SK-N-MC (cell line): ENCODE data around the gene ARPP21.

Experiments used
- DNase-seq: peaks from one replicate; pipeline ENCODE4 v3.0.0-alpha.2; 2011; ENCODE audit warnings: low read depth, low spot score
- H3K27ac ChIP-seq: fragments of 200-600 bp; sonication (generic); 2 replicates; pipeline ENCODE4 v1.5.1; 2016; ENCODE audit warnings: mixed run types
- H3K36me3 ChIP-seq: fragments of 200-600 bp; sonication (generic); 2 replicates; pipeline ENCODE4 v1.6.1; 2017; ENCODE audit warnings: antibody characterized with exemption, low read length, mixed read lengths; ENCODE audit not compliant: insufficient read depth
- H3K4me3 ChIP-seq: fragments of 200-600 bp; sonication (generic); 2 replicates; pipeline ENCODE4 v1.5.1; 2016
- H3K9ac ChIP-seq: fragments of 200-600 bp; sonication (generic); 2 replicates; pipeline ENCODE4 v1.8.0; 2017; ENCODE audit warnings: mixed run types, mixed read lengths; ENCODE audit not compliant: insufficient read length
- H3K9me3 ChIP-seq: fragments of 200-600 bp; sonication (generic); 2 replicates; pipeline ENCODE4 v1.6.1; 2017; ENCODE audit warnings: low read depth, mild to moderate bottlenecking, antibody characterized with exemption, low read length, moderate library complexity, mixed read lengths
- EZH2 ChIP-seq: fragments of 200-600 bp; sonication (generic); IDR thresholded peaks from one replicate; pipeline ENCODE4 v1.6.1; 2017; ENCODE audit warnings: antibody characterized with exemption
- FOXP2 ChIP-seq: optimal IDR thresholded peaks from 2 replicates; pipeline ENCODE3; 2011; ENCODE audit warnings: mild to moderate bottlenecking, moderate library complexity; ENCODE audit not compliant: insufficient read depth; ENCODE audit errors: extremely low read length, control extremely low read depth
- POLR2AphosphoS5 ChIP-seq: IDR thresholded peaks from 2 replicates; pipeline ENCODE4 v1.6.1; 2012; ENCODE audit warnings: mild to moderate bottlenecking, low read depth, low read length, borderline replicate concordance

The ARPP21 gene

GRCh38 chr3:35665390-35666055 lies 26.2 kb downstream of the ARPP21 start:
- no peak for TF ChIP-seq POLR2AphosphoS5
- TF ChIP-seq EZH2: no peak
- TF ChIP-seq FOXP2: no peak
- no peak overlapping the region for H3K9ac ChIP-seq
- DNase-seq: no peak
- H3K36me3 ChIP-seq: no peaks in the 10 kb centered on the region
- no peak overlapping the region for H3K4me3 ChIP-seq
- H3K27ac ChIP-seq: peak overlapping the region; percentile 77
- no peaks in the 10 kb centered on the region for H3K9me3 ChIP-seq

DNA sequence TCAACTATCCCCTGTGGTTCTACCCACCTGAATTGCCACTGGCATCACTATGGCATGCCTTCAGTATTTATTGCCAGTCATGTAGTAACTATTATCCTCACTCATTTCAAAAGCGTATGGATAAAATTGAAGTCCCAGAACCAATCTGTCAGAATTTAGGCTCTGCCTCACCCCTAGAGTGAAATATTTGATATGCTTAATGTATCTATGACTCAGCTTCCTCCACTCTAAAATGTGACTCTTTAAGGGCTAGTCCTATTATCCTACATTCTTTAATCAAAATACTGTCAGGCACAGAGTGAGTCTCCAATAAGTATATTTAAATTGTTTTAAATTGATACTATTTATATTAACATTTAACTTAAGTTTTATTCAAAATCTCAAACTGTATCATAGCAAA lies 27.6 kb downstream of the ARPP21 start:
- no peaks in the 10 kb centered on the region for H3K9me3 ChIP-seq
- H3K4me3 ChIP-seq: no peak overlapping the region
- no peaks in the 10 kb centered on the region for H3K36me3 ChIP-seq
- H3K27ac ChIP-seq: no peak overlapping the region
- DNase-seq: no peak
- no peak overlapping the region for H3K9ac ChIP-seq
- TF ChIP-seq FOXP2: no peak
- TF ChIP-seq POLR2AphosphoS5: no peak
- no peak for TF ChIP-seq EZH2

DNA sequence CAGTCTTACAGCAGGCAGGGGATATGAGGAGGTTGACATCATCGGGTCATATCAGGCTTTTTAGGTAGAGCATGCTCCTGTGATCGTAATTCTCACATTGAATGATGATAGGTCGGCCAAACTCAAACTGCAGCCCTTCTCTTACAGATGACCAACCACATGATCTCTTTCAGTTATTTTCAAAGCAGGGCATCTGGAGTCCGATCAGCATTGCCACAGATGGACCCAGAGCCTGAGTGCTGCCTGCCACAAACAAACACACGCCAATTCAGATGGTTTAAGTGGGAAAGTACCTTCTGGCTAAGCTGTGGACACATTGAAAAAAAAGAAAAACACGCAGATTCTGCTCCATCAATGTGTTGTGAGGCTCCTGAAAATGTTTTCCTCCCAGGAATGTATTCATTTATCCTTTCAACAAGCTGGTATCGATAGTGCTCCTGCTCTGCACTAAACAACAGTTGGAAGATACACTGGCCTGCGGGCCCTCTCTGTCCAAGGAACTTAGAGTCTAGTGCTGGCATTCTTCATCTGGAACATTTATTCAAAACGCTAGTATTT lies 31.2 kb downstream of the ARPP21 start:
- Histone ChIP-seq H3K9ac (no peak overlapping the region), H3K36me3 (no peaks in the 10 kb centered on the region), H3K27ac (no peak overlapping the region), H3K9me3 (no peaks in the 10 kb centered on the region), H3K4me3 (no peak overlapping the region)
- TF ChIP-seq FOXP2 (no peak), EZH2 (no peak), POLR2AphosphoS5 (no peak)
- DNase-seq: no peak

DNA sequence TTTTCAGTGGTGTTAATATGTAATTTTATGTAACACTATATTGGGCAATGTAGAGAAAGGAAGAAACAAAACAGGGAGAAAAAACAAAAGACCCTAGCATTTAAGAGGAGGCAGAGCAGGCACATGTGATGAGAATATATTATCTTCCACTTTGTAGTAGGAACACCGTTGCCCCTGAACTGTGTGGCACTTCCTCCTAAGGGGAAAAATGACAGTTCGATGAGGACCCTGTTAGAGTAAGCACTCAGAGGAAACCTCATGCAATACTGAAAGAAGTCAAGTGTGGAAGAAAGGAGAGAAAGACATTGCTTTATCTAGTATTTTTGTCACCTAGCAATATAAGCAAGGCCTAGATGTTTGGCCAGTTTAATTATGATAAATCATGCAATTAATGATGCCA lies 32.2 kb downstream of the ARPP21 start:
- Histone ChIP-seq H3K9me3 (no peaks in the 10 kb centered on the region), H3K36me3 (no peaks in the 10 kb centered on the region), H3K9ac (no peak overlapping the region), H3K27ac (no peak overlapping the region; the same call in 1 of the 2 replicates), H3K4me3 (no peak overlapping the region)
- DNase-seq: no peak
- TF ChIP-seq FOXP2 (no peak), POLR2AphosphoS5 (no peak), EZH2 (no peak)

DNA sequence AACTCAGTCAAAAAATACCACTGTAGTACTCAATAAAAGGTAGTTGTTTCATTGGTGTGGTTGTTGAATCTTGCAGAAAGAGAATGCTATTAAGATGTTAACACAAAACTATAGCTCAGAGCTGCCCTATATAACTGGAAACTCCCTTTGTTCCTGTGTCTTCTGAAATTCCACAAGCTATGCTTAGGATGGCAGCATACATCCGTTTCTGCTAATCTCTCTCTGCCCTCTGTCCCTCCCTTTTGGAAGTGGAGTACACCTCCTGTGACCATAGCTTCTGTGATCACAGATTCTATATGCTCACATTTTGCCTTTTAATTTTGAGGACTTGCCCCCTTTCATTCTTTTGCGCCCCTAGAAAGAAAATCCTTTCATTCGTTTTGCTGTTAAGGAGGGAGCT lies 33.7 kb downstream of the ARPP21 start:
- no peak overlapping the region for H3K9ac ChIP-seq
- H3K27ac ChIP-seq: no peak overlapping the region
- H3K36me3 ChIP-seq: no peaks in the 10 kb centered on the region
- no peak overlapping the region for H3K4me3 ChIP-seq
- TF ChIP-seq FOXP2 (no peak), POLR2AphosphoS5 (no peak), EZH2 (no peak)
- H3K9me3 ChIP-seq: no peaks in the 10 kb centered on the region
- no peak for DNase-seq

GRCh38 chr3:35674451-35675109 lies 35.3 kb downstream of the ARPP21 start:
- TF ChIP-seq POLR2AphosphoS5: no peak
- no peak for TF ChIP-seq FOXP2
- TF ChIP-seq EZH2: no peak
- no peak for DNase-seq
- Histone ChIP-seq H3K36me3 (no peaks in the 10 kb centered on the region), H3K9ac (no peak overlapping the region), H3K4me3 (no peak overlapping the region), H3K9me3 (no peaks in the 10 kb centered on the region), H3K27ac (no peak overlapping the region)

DNA sequence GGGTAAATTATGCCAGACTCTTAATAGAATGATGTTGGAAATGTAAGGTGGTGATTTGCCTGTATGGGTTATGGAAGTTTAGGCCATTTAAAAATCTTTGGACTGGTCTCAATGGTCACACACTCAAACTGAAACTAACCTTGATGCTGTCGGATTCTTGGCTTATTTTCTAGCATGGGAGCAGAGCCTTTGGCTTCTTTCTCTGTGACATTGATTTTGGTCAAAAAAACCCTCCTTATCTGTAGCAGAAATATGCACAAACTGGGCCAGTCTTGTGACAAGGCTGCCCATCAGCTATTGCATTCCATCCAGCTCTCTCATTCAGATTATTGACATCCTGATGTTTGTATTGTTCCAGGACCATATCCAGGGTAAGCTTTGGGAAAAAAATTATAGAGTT lies 35.9 kb downstream of the ARPP21 start:
- no peaks in the 10 kb centered on the region for H3K9me3 ChIP-seq
- no peak overlapping the region for H3K27ac ChIP-seq
- no peak overlapping the region for H3K9ac ChIP-seq
- TF ChIP-seq FOXP2: no peak
- no peak for TF ChIP-seq POLR2AphosphoS5
- no peak for TF ChIP-seq EZH2
- no peaks in the 10 kb centered on the region for H3K36me3 ChIP-seq
- DNase-seq: no peak
- no peak overlapping the region for H3K4me3 ChIP-seq

DNA sequence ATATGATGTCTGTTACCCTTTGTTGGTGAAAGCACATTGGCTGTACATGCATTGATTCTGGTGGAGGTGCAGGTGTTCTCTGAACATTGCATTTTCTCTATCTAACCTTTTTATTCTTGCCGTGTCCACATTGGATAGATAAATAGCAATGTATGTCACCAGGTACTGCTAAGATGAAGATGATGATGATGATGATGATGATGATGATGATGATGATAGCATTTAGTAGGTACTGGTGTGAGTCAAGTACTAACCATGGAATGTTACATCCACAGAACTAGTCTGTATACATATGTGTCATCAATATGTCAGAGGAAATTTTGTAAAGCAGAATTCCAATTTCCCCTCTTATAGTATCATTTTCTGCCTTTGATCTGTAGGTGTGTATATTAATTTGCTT lies 36.3 kb downstream of the ARPP21 start:
- no peak overlapping the region for H3K4me3 ChIP-seq
- no peak overlapping the region for H3K27ac ChIP-seq
- H3K9me3 ChIP-seq: no peaks in the 10 kb centered on the region
- H3K36me3 ChIP-seq: no peaks in the 10 kb centered on the region
- TF ChIP-seq FOXP2: no peak
- TF ChIP-seq EZH2: no peak
- TF ChIP-seq POLR2AphosphoS5: no peak
- DNase-seq: no peak
- H3K9ac ChIP-seq: no peak overlapping the region
